Mesenchymal stem cell (in vitro differentiated cells and primary cell): ENCODE data around the gene ALDH1A1.

Experiments
- DNase-seq: peaks from one replicate; pipeline ENCODE4 v3.0.0-alpha.2; 2013
- H2AFZ ChIP-seq: one replicate; pipeline ENCODE4 v1.6.1; 2013; ENCODE audit warnings: low read depth, mild to moderate bottlenecking, control low read depth, inconsistent platforms, low read length, moderate library complexity
- H2AK5ac ChIP-seq: 2 replicates; pipeline ENCODE4 v1.6.1; 2013; ENCODE audit warnings: low read length, moderate library complexity, mild to moderate bottlenecking, inconsistent platforms; ENCODE audit not compliant: severe bottlenecking
- H2BK120ac ChIP-seq: one replicate; pipeline ENCODE4 v1.6.1; 2013; ENCODE audit warnings: low read depth, mild to moderate bottlenecking, inconsistent platforms, low read length, moderate library complexity
- H2BK12ac ChIP-seq, 2 experiments: one replicate each; pipeline ENCODE4 v1.6.1; 2013; ENCODE audit warnings: inconsistent platforms in 2 of 2, low read length in 2 of 2, mild to moderate bottlenecking in 2 of 2, moderate library complexity in 2 of 2, control low read depth in 1 of 2
- H2BK15ac ChIP-seq: one replicate; pipeline ENCODE4 v1.6.1; 2013; ENCODE audit warnings: mild to moderate bottlenecking, low read depth, inconsistent platforms; ENCODE audit not compliant: poor library complexity, severe bottlenecking
- H2BK5ac ChIP-seq: 2 replicates; pipeline ENCODE4 v1.6.1; 2013; ENCODE audit warnings: low read depth, mild to moderate bottlenecking, low read length, control low read depth, inconsistent platforms; ENCODE audit not compliant: poor library complexity, severe bottlenecking
- H3K14ac ChIP-seq, 2 experiments: one replicate each; pipeline ENCODE4 v1.6.1; 2013; ENCODE audit warnings: inconsistent platforms in 2 of 2, low read length in 2 of 2, control low read depth in 1 of 2, mild to moderate bottlenecking in 1 of 2, moderate library complexity in 1 of 2
- H3K18ac ChIP-seq, 2 experiments: one replicate each; pipeline ENCODE4 v1.6.1; 2013; ENCODE audit warnings: inconsistent platforms in 2 of 2, low read length in 2 of 2, control low read depth in 1 of 2, low read depth in 1 of 2, mild to moderate bottlenecking in 1 of 2
- H3K23ac ChIP-seq, 2 experiments: one replicate each; pipeline ENCODE4 v1.6.1; 2013; ENCODE audit warnings: inconsistent platforms in 2 of 2, low read length in 2 of 2, mild to moderate bottlenecking in 2 of 2, moderate library complexity in 2 of 2, control low read depth in 1 of 2
- H3K27ac ChIP-seq: 2 replicates; pipeline ENCODE4 v1.5.1; 2013; ENCODE audit warnings: mild to moderate bottlenecking, moderate library complexity, low read length, control low read depth, inconsistent platforms; ENCODE audit not compliant: poor library complexity, severe bottlenecking
- H3K27me3 ChIP-seq, 2 experiments: 2 replicates each; pipeline versions ENCODE4 v1.6.1 to v1.7.0; 2013; ENCODE audit warnings: low read length in 2 of 2, mild to moderate bottlenecking in 2 of 2, moderate library complexity in 2 of 2, control low read depth in 1 of 2, inconsistent platforms in 1 of 2; ENCODE audit not compliant: control insufficient read depth in 1 of 2, insufficient read depth in 1 of 2
- H3K36me3 ChIP-seq, 2 experiments: 2 replicates each; pipeline versions ENCODE4 v1.6.1 to v1.7.0; 2013; ENCODE audit warnings: low read length in 2 of 2, control low read depth in 1 of 2, inconsistent platforms in 1 of 2, low read depth in 1 of 2, mild to moderate bottlenecking in 1 of 2; ENCODE audit not compliant: insufficient read depth in 2 of 2, control insufficient read depth in 1 of 2
- H3K4ac ChIP-seq, 2 experiments: one replicate each; pipeline ENCODE4 v1.6.1; 2013; ENCODE audit warnings: inconsistent platforms in 2 of 2, low read length in 2 of 2, mild to moderate bottlenecking in 2 of 2, moderate library complexity in 2 of 2, control low read depth in 1 of 2, low read depth in 1 of 2
- H3K4me1 ChIP-seq: 2 replicates; pipeline ENCODE4 v1.6.1; 2013; ENCODE audit warnings: low read depth, low read length, control low read depth; ENCODE audit not compliant: control insufficient read depth, insufficient read depth
- H3K4me2 ChIP-seq: 2 replicates; pipeline ENCODE4 v1.6.1; 2013; ENCODE audit warnings: low read length, mild to moderate bottlenecking, inconsistent platforms; ENCODE audit not compliant: poor library complexity, severe bottlenecking
- H3K4me3 ChIP-seq, 2 experiments: 2 replicates each; pipeline versions ENCODE4 v1.5.1 to v1.7.0; 2013; ENCODE audit warnings: low read length in 2 of 2, mild to moderate bottlenecking in 2 of 2, control low read depth in 1 of 2, low read depth in 1 of 2; ENCODE audit not compliant: insufficient read depth in 1 of 2
- H3K79me1 ChIP-seq: replicated peaks from 2 replicates; pipeline ENCODE4 v1.6.1; 2013; ENCODE audit warnings: mild to moderate bottlenecking, control low read depth, low read length, inconsistent platforms; ENCODE audit not compliant: poor library complexity, severe bottlenecking
- H3K9ac ChIP-seq: 2 replicates; pipeline ENCODE4 v1.7.0; 2013; ENCODE audit warnings: mild to moderate bottlenecking, low read length, moderate library complexity
- H3K9me3 ChIP-seq: 2 replicates; pipeline ENCODE4 v1.7.0; 2013; ENCODE audit warnings: mild to moderate bottlenecking, low read length; ENCODE audit not compliant: control insufficient read depth
- H4K8ac ChIP-seq: one replicate; pipeline ENCODE4 v1.6.1; 2013; ENCODE audit warnings: inconsistent platforms, mild to moderate bottlenecking, low read length, moderate library complexity
- H4K91ac ChIP-seq: one replicate; pipeline ENCODE4 v1.6.1; 2013; ENCODE audit warnings: mild to moderate bottlenecking, low read length, inconsistent platforms
- WGBS: methylation state at CpG from one replicate; pipeline ENCODE4 v1.1.7; 2013; ENCODE audit warnings: mixed read lengths; 5-methylcytosine and 5-hydroxymethylcytosine counted together

Gene ALDH1A1

GRCh38 chr9:72857624-72857996, 95.2 kb downstream of the ALDH1A1 start:
- WGBS: 100% methylated on average over 2 of the region's 2 CpGs
- H3K36me3 ChIP-seq: no peaks in the 10 kb centered on the region

GRCh38 chr9:72856972-72857623, 95.8 kb downstream of the ALDH1A1 start:
- no peak overlapping the region for H3K4me2 ChIP-seq
- H3K36me3 ChIP-seq: no peaks in the 10 kb centered on the region
- H3K23ac ChIP-seq: no peak overlapping the region
- H3K79me1 ChIP-seq: no peaks in the 10 kb centered on the region
- H4K8ac ChIP-seq: no peak overlapping the region
- DNase-seq: peak; percentile 69
- no peak overlapping the region for H2BK5ac ChIP-seq
- no peak overlapping the region for H2BK120ac ChIP-seq
- H3K18ac ChIP-seq: no peak overlapping the region
- H2AK5ac ChIP-seq: no peak overlapping the region
- peak overlapping the region; percentile 25 for H3K9ac ChIP-seq
- H3K27ac ChIP-seq: no peak overlapping the region
- H3K4me1 ChIP-seq: peaks cover 4% of the 10 kb centered on the region
- no peak overlapping the region for H2BK12ac ChIP-seq
- no peaks in the 10 kb centered on the region for H3K27me3 ChIP-seq
- H2AFZ ChIP-seq: no peak overlapping the region
- H4K91ac ChIP-seq: no peak overlapping the region
- no peaks in the 10 kb centered on the region for H3K9me3 ChIP-seq
- WGBS: 75% methylated on average over 5 of the region's 8 CpGs
- no peak overlapping the region for H2BK15ac ChIP-seq
- no peak overlapping the region for H3K14ac ChIP-seq
- no peak overlapping the region for H3K4me3 ChIP-seq
- H3K4ac ChIP-seq: no peak overlapping the region

More at GRCh38 chr9:72857624-72857996, 95.2 kb downstream of the ALDH1A1 start:
- Histone ChIP-seq H3K27ac (no peak overlapping the region), H2AK5ac (no peak overlapping the region), H3K27me3 (no peaks in the 10 kb centered on the region), H4K8ac (no peak overlapping the region), H3K18ac (no peak overlapping the region), H3K23ac (no peak overlapping the region), H3K4me2 (no peak overlapping the region), H3K4ac (no peak overlapping the region), H2BK12ac (no peak overlapping the region), H2BK15ac (no peak overlapping the region), H3K9me3 (no peaks in the 10 kb centered on the region), H2BK120ac (no peak overlapping the region), H4K91ac (no peak overlapping the region), H3K4me1 (peaks cover 4% of the 10 kb centered on the region), H3K14ac (no peak overlapping the region), H2BK5ac (no peak overlapping the region), H3K4me3 (no peak overlapping the region), H2AFZ (no peak overlapping the region), H3K79me1 (no peaks in the 10 kb centered on the region), H3K9ac (peak overlapping the region; percentile 25)
- peak; percentile 46 for DNase-seq

- Histone ChIP-seq H3K23ac (no peak overlapping the region), H2BK12ac (no peak overlapping the region), H2BK5ac (no peak overlapping the region), H3K36me3 (no peaks in the 10 kb centered on the region), H3K27me3 (no peaks in the 10 kb centered on the region), H3K9me3 (no peaks in the 10 kb centered on the region), H4K8ac (no peak overlapping the region), H4K91ac (no peak overlapping the region), H2AFZ (no peak overlapping the region), H3K27ac (no peak overlapping the region), H3K14ac (no peak overlapping the region), H2BK15ac (no peak overlapping the region), H3K79me1 (no peaks in the 10 kb centered on the region), H2AK5ac (no peak overlapping the region), H3K4me3 (no peak overlapping the region), H3K4ac (no peak overlapping the region), H3K9ac (no peak overlapping the region), H3K4me2 (no peak overlapping the region), H3K4me1 (peaks cover 4% of the 10 kb centered on the region), H3K18ac (no peak overlapping the region), H2BK120ac (no peak overlapping the region)
- 88% methylated on average over 5 of the region's 5 CpGs for WGBS
- DNase-seq: no peak
Observed at GRCh38 chr9:72855890-72856523, 96.8 kb downstream of the ALDH1A1 start.

GRCh38 chr9:72855321-72855720, 97.5 kb downstream of the ALDH1A1 start:
- Histone ChIP-seq H3K4me2 (no peak overlapping the region), H2BK120ac (no peak overlapping the region), H3K23ac (no peak overlapping the region), H3K27me3 (no peaks in the 10 kb centered on the region), H4K8ac (no peak overlapping the region), H3K14ac (no peak overlapping the region), H2BK12ac (no peak overlapping the region), H3K36me3 (no peaks in the 10 kb centered on the region), H2AFZ (no peak overlapping the region), H2AK5ac (no peak overlapping the region), H4K91ac (no peak overlapping the region), H3K9ac (no peak overlapping the region), H2BK15ac (no peak overlapping the region), H3K4ac (no peak overlapping the region), H3K18ac (no peak overlapping the region), H3K79me1 (no peaks in the 10 kb centered on the region), H3K4me1 (peaks cover 4% of the 10 kb centered on the region), H3K9me3 (no peaks in the 10 kb centered on the region), H3K4me3 (no peak overlapping the region), H2BK5ac (no peak overlapping the region), H3K27ac (no peak overlapping the region)
- no CpG with 5 or more reads among the region's 1 CpG for WGBS
- no peak for DNase-seq
